NCI-H1417 treated with DMSO at 0.1 percent for 48 hours (cell line): ENCODE data around the gene TECTB.

Source experiments
- DNase-seq: peaks from one replicate; lab custom pipeline; 2025; lab: John Stamatoyannopoulos, UW

Gene TECTB

GRCh38 chr10:112311481-112311880 is 28.3 kb downstream of the TECTB start:
- DNase-seq = no peak

GRCh38 chr10:112313234-112313633 is 30.0 kb downstream of the TECTB start:
- DNase-seq = no peak

- DNase-seq = no peak
These were observed 30.7 kb downstream of the TECTB start for GRCh38 chr10:112313911-112314310.

- no peak for DNase-seq
These were observed 31.7 kb downstream of the TECTB start for GRCh38 chr10:112314822-112315474.

GRCh38 chr10:112327678-112328077 is 44.5 kb downstream of the TECTB start:
- DNase-seq = no peak

GRCh38 chr10:112330162-112330561 is 47.0 kb downstream of the TECTB start:
- DNase-seq = no peak

GRCh38 chr10:112330607-112331160 is 47.5 kb downstream of the TECTB start:
- DNase-seq = no peak

- no peak for DNase-seq
These were observed 48.8 kb downstream of the TECTB start for GRCh38 chr10:112332022-112332421.

- no peak for DNase-seq
These were observed 49.5 kb downstream of the TECTB start for GRCh38 chr10:112332509-112333228.

- DNase-seq = no peak
These were observed 50.3 kb downstream of the TECTB start for GRCh38 chr10:112333452-112333851.

- no peak for DNase-seq
These were observed 52.1 kb downstream of the TECTB start for GRCh38 chr10:112335111-112335867.

GRCh38 chr10:112335868-112336265 is 52.7 kb downstream of the TECTB start:
- DNase-seq = no peak

- no peak for DNase-seq
These were observed 53.5 kb downstream of the TECTB start for GRCh38 chr10:112336556-112337201.

- DNase-seq = no peak
These were observed 55.8 kb downstream of the TECTB start for GRCh38 chr10:112338957-112339356.

- no peak for DNase-seq
These were observed 57.4 kb downstream of the TECTB start for GRCh38 chr10:112340601-112341000.

- no peak for DNase-seq
These were observed 60.0 kb downstream of the TECTB start for GRCh38 chr10:112343056-112343806.

- DNase-seq = no peak
These were observed 61.1 kb downstream of the TECTB start for GRCh38 chr10:112344261-112344660.

- no peak for DNase-seq
These were observed 62.0 kb downstream of the TECTB start for GRCh38 chr10:112345202-112345601.

- DNase-seq = no peak
These were observed 62.5 kb downstream of the TECTB start for GRCh38 chr10:112345743-112346142.

- DNase-seq = no peak
These were observed 63.6 kb downstream of the TECTB start for GRCh38 chr10:112346774-112347173.
